HG03064 (cell line): Measurements from ENCODE around the gene ADAM8.
"Not testable (repeated sequence)": the region's sequence is repeated elsewhere in the genome, so short reads cannot be mapped to it uniquely, and the experiment has no call there.

Experiments
- ATAC-seq: cut with Tn5 transposase; IDR thresholded peaks from one replicate; pipeline ENCODE4 v1.9.1; 2021; ENCODE audit warnings: low read depth; ENCODE audit not compliant: unreplicated experiment

Gene ADAM8

DNA sequence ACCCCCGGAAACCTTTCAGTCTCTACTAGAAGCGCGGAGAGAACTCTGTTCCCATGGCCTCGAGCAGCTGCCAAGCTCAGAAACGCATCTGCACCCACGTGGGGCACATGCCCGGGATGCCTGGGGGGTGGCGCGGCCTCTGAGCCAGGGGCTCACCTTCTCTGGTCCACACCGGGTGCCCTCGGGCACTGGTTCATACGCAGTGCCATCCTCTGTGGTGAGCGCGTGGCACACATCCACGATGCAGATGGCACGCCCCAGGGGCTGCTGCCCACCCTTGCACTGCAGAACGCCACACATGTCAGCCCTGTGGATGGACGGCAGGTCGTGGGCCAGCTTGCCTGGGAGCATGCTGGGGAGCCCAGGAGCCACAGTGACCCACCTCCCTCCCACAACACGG is 6.5 kb downstream of the ADAM8 start:
- no peak for ATAC-seq

DNA sequence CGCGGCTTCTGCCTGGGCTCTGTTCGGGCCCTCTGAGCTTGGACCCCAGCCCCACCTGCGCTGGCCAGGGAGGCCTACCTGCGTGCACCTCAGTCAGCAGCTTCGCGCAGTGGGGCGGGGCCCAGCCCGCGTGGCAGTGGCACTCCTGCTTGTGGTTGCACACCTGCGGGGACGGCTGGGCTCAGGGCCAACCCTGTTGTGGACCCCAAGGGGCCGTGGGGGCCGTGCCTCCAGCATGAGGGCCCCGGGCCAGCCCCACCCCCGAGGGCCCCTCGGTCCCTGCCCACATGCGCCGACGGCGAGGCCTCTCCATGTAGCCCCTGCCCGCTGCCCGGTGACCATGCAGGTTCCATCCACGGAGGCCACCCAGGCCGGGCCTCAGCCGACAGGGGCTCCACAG is 7.3 kb downstream of the ADAM8 start:
- ATAC-seq = no peak

DNA sequence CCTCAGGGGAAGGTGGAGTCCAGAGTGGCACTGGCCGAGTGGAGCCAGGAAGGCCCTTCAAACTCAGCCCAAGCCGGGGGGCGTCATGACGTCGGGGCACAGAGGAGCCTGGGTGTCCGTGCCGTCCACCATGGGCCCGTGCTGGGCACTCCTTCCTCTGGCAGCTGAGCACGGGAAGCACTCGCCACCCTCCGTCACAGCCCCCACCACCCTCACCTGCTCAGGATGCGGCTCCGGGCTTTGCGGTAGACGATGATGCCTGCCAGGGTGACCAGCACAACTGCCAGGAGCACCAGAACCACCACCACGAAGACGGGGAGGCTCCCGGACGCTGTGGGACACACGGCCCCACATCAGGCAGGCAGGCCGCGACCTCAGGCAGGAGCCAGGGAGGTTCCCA is 8.1 kb downstream of the ADAM8 start:
- no peak for ATAC-seq

DNA sequence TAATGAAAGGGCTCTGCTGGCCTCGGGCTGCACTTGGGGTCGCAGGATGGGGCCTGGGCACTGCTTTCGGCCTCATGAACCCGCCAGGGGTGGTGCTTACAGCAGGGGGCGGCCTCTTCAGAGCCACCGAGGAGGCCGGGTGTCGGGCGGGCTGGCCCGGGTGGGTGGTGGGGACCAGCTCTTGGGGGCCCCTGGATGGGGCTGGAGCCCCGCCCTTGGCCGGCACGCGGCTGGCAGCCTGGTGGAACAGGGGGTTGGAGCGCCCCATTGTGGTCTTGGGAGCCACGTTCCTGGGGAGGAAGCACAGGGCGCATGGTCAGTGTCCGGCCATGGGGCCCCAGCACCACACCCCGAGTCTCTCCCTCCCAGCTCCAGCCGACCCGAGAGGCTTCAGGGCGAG is 8.8 kb downstream of the ADAM8 start:
- ATAC-seq = no peak

DNA sequence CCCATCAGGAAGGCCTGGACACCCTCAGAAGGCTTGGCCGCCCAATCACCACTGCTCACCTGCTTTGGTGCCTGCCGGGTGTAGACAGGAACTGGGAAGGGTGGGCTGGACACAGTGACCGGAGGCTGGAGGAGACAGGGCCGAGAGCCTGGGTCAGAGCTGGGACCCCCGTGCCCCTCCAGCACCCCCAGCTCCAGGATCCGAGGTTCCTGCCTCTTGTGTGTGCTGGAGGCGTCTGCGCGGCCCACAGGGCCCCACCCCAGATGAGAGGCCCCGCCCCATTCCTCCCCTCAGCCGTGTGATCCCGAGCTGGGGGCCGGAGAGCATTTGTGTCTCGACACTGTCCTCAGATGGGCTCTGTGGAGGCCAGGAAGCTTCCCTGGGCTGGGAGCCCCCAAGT is 9.4 kb downstream of the ADAM8 start:
- ATAC-seq = no peak

DNA sequence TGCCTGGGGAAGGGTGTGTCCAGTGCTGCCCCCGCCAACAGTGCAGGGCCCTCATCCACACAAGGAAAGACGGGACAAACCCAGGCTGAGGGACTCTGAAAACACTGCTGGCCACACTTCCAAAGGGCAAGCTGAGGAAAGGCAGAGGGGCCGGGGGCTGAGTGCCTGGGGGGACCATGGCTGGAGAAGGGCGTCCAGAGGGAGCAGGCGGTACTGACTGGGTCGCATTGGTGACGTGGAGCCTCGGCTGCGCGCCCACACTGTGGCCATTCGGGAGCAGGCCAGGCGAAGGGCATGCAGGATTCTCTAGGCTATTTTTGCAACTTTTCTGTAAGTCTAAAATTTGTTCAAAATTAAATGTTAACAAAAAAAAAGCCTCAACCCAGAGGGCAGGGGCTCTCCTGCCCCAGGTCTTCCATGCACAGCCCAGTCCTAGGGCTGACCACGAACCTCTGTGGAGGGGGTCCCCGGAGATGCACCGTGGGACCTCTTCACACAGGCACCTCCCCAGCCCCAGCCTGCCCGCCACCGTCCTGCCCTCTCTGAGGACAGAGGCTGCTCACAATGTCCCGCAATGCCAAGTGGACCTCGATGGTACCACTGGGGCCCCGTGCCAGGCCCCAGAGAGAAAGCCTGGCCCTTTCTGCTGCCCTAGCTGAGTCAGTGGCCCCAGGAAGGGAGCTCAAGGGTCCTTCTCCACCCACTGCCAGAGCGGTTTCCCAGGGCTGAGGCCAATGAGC is 10.4 kb downstream of the ADAM8 start:
- no peak for ATAC-seq

DNA sequence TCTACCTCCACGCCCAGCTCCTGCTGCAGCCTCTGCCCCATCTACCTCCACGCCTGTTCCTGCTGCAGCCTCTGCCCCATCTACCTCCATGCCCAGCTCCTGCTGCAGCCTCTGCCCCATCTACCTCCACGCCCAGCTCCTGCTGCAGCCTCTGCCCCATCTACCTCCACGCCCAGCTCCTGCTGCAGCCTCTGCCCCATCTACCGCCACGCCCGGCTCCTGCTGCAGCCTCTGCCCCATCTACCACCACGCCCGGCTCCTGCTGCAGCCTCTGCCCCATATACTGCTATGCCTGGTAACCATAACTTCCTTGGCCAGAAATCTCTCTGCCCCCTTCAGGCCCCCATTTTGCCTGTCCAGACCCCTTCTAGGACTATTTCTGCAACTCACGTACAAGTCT is 11.6 kb downstream of the ADAM8 start:
- ATAC-seq = not testable (repeated sequence)

DNA sequence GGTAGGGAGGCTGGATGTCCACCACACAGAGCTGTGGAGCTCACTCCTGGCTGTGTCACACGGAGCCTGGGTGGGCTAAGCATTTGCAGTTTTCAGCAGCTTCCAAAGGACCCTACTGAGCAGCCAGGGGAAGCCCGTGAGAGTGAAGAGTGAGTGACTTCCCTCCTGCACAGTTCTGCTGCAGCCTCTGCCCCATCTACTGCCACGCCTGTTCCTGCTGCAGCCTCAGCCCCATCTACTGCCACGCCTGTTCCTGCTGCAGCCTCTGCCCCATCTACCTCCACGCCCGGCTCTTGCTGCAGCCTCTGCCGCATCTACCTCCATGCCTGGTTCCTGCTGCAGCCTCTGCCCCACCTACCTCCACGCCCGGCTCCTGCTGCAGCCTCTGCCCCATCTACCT is 12.2 kb downstream of the ADAM8 start:
- ATAC-seq = no peak

DNA sequence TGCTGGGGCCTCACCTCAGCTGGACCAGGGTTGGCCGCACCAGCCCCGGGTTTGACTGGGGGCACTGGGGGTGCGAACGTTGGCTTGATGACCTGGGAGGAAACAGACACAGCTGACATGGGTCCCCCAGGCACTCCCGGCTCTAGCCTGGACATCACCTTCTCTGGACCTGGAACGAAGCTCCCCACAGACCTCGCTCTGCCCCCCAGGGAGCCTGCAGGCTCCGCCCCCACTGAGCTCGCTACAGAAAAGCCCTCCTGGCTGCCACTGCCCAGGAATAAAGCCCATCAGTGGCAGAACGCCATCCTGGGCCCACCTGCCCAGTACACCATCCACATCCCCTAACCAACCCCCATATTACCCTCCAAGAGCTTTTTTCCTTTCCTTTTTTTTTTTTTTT is 13.0 kb downstream of the ADAM8 start:
- ATAC-seq = no peak

DNA sequence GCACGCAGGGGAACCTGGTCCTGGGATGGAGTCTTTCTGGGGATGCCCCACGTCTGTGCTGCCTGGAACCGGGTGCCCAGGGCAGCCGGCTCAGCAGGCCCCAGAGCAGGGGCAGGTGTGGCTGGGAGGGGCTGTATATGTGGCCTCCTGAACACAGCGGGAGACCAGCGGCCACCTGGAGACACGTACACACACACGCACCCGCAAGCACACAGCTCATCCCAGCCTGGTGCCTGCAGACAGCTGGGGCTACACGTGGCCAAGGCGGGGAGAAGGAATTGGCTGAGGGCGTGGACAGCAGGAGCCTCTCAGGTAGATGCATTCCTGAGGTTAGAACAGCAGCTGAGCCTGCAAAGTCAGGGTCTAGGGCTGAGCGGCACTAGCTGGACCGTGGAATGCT is 14.0 kb downstream of the ADAM8 start:
- no peak for ATAC-seq

DNA sequence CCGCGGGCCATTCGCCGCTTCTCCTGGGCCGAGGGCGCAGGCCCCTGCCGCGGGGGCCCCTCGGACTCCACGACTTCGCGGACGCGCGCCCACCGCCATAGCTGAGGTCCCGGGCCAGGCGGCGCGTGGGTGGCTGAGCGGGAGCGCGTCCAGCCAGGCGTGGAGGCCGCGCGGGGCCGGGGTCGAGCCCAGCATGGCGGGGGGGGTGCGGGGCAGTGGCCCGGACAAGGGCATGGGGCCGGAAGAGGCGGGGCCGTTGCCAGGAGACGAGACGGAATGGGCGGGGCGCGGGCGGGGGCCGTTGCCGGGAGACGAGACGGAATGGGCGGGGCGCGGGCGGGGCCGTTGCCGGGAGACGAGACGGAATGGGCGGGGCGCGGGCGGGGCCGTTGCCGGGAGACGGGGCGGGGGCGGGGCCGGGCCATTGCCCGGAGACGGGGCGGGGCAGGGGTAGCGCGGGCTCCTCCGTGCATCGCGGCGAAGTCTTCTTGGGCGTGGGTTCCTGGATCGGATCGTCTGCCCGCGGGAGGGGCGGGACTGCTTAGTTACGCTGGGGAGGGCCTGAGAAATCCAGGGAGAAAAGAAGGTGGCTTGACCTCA is 14.8 kb downstream of the ADAM8 start:
- peak; percentile 46 for ATAC-seq

DNA sequence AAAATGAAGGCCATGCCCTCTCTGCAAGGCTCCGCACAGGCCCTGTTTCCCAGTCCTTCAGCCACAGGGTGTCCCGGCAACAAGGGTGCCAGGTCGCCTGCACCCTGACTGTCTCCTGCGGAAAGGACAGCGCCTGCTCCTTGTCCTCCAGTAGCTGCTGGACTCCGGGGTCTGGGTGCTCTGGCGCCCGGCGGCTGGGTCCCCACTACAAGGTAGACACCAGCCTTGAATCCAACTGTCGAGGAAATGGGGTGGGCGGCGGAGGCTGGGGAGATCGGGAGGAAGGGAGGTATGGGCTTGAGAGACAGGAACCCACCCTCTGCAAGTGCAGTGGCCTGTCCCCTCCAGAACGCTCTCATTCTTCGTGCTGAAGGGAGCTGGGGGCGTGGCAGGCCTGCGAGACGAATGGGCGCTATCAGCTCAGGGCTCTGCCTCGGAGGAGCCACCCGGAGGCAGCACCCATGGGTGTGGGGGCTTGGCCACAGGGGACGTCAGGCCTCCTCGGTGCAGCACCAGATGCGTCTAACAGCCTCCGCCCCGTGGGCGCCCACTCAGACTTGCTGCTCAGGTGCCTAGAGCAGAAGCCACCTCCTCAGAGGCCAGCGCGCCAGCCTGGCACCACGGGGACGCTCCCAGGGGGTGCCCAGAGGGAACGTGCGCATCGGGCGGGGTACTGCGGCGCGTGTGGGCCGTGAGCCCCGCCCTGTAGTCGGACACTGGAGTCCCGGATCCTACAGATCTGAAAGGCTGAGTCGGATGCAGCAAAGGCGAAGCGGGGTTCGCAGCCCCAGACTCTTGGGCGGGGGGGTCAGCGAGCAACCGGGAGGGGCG is 15.6 kb downstream of the ADAM8 start:
- ATAC-seq = peak; percentile 45

DNA sequence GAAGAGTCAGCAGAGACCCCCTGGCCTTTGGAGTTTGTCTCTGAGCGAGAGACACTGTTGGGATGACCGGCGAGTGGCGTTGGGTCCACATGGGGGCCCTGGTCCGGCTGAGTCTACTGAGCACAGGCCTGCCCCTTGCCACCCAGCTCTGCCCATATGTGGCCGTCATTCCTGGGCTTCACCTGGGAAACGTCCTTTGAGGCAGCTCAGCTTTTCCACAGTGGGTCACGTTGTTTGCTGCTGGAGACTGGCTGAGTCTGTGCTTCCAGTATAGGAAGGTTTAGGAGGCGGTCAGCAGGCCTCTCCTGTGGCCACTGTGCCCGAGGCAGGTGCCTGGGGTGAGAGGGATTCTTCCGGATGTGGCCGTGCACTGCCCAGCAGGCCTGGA is 17.1 kb downstream of the ADAM8 start:
- no peak for ATAC-seq

DNA sequence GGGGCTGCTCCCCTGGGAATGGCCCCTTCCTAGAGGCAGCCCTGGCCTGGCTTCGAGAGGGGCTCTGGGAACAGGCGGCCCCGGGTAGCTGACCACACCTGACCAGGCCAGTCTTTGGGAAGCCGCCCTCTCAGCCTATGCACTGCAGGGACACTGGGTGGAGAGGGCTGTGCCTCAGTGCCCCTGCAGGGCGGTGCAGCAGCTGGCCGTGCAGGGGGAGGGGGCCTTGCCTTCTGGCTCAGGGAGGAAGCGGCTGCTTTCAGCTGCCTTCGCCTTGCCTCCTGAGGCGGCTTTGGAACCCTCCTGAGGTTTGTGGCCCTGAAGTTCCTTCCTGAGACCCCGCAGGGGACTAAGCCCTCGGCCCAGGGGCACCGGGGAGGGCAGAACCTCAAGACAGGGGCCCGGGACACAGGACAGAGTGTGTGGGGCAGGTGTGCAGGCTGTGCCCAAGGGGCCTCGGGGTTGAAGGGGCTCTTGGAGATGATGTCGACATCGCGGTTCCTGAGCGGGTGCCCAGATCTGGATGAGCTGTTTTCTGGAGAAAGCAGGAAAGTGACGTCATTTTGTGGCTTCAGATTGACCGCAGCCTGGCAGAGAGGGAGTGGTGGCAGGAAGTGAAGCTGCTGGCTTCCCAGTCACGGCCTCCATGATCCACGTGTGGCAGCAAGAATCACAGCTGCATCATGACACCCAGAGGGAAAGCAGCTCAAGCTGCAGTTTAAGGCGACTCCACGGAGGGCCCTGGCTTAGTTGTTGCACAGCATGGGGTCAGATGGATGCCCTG is 17.7 kb downstream of the ADAM8 start:
- no peak for ATAC-seq

DNA sequence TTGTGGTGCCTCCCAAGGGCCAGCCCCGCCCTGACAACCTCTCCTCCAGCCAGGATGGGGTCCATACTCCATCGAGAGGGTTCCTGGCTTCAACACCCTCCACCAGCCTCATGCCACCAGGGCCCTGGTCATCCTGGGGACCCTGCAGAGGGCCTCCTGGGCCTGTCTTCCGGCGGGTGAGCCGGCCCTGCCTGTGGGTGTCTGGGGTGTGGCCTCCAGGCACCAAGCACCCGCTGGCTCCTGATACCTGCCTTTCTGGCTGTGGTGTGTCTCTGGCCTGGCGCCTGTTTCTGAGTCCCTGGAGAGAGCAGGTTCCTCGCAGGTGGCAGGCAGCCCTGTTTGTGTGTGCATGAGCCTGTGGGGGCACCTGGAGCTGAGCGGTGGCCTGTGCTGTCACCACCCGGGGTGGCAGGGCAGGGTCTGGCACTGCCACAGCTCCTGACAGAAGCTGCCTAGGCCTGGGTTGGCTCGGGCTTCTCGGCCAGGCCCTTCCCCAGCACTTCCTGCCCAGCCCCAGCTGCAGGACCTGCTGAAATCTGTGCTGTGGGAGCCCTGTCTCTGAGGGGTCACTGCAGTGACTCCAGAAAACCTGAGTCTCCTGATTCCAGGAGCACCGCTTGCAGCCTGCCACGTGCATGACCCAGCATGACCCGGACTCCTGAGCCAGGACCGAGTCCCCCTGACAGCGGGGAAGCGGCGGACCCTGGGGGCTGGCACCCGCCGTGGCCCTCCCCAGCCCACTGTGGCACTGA is 18.4 kb downstream of the ADAM8 start:
- no peak for ATAC-seq

DNA sequence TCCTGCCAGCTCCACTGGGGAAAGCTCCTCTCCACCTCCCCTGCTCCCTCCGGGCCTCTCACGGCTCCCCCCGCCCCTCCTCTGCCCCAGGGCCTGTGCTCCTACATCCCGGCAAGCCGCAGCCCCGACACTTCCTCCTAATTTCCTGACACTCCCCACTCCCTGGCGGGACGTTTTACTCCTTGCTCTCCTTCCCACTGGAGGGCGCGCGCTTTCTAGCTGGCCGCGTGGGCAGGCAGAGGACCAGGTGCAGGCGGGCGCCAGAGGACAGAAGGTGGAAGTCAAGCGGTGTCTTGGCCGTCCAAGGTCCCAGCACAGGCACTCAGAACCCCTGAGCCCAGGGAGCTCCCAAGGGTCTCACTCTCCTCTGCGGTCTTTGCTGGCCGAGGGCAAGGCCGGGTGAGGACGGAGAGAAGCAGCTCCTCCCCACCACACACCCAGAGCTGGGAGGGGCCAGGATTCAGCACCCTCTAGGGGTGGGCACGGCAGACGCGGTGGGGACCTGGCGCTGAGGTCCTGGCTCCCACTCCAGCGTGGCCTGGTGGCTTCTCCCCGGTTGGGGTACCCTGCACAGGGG is 19.1 kb downstream of the ADAM8 start:
- no peak for ATAC-seq

DNA sequence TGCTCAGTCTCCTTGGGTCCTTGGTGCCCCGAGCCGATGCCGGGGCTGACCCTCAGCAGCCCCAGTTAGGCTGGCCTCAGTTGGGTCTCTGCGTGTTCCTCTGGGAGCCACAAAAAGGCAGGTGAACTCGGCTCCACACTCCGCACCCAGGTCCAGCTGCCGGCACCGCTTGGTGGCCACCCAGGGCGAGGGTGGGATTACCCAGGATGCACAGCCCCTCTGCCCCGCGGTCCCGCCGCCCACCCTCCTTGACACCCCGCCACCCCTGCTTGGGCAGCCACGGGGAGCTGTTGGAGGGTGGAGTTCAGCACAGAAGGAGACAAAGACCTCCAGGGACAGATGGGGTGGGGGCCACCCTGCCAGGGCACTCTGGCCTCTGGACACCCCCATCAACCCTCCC is 21.3 kb downstream of the ADAM8 start:
- ATAC-seq = no peak

DNA sequence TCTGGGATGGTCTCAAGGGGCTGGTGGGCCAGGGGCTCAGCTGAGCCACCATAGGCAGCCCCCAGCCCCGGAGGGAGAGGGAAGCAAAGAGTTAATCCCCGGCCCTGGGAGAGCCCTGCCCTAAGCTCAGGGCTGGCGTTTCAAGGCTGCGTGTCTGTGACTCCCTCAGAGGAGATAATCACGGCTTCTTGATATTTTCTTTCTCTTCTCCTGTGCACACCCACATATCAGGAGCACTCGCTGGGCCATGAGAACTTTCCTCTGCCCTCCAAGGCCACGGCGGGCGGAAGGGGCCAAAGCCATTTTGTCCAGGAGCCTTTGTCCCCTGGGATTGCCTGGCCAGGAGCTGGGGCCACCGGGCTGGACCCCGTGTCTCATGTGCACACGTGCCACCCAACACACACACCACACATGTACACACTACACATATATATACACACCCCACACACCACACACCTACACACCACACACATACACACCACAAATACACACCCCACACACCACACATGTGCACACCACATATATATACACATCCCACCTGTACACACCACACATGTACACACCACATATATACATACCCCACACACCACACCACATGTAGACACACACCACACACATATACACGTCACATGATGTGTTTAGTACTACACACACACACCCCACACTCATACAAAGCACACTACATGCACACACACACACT is 22.1 kb downstream of the ADAM8 start:
- ATAC-seq = no peak

DNA sequence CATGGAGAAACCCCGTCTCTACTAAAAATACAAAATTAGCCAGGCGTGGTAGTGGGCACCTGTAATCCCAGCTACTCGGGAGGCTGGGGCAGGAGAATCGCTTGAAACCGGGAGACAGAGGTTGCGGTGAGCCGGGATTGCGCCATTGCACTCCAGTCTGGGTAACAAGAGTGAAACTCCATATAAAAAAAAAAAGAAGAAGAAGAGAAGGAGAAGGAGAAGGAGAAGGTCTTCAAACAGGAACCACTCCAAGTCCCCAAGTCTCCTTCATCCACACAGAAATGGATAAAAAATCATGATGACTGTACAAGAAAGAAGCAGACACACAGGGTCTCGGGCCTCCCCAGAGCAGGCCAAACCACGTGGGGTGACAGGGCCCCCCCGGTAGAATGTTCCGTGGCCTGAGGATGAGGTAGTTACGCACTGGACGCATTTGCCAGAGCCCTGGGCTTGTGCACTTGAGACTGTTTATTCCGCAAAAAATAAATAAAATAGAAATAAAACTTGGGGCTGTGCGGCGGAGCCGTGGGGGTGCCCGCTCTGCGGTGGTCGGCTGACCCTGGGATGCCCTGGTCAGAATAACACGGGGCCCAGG is 23.2 kb downstream of the ADAM8 start:
- ATAC-seq = no peak
